HG02840 (cell line): ENCODE measurements around the gene LOXL4.

Source experiments
- ATAC-seq: cut with Tn5 transposase; IDR thresholded peaks from one replicate; pipeline ENCODE4 v1.9.1; 2021; ENCODE audit warnings: mild to moderate bottlenecking, moderate library complexity, moderate number of reproducible peaks; ENCODE audit not compliant: unreplicated experiment, low FRiP score

Gene LOXL4

GRCh38 chr10:98265403-98266378, 2.3 kb downstream of the LOXL4 start:
- ATAC-seq, result no peak

GRCh38 chr10:98264378-98265065, 3.5 kb downstream of the LOXL4 start:
- no peak for ATAC-seq

DNA sequence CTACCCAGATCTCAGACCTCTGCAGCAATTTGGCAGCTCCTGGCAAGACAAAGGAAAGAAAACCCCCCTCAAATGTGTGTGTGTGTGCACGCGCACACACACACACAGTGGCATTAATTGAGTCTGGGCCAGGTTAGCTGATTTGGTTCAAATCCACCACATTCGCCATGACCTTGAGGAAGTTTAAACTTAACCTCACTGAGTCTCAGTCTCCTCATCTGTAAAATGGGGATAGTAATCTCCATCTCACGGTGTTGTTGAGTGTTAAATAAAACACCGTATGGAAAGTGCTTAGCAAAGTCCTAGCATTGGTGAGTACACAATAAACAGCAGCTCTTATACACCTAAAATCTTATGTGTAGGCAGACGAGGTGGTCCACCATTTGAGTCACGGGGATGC, 4.9 kb downstream of the LOXL4 start:
- no peak for ATAC-seq

DNA sequence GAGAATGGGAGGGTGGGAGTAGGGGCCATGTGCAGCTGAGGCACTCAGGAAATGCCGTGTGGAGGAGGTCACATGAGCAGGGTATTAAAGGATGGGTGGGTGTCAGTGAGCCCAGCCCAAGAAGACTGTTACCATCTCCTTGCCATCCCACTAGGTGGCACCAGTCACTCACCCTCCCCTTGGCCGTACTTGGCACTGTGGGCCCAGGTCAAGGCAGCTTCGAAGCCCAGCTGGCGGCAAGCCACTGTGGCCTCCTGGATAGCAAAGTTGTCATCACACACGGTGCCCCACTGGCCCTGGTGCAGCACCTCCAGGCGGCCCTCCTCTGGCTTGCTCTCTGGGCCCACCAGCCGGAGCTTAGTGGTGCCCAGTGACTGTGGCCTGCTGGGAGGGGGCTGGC, 5.4 kb downstream of the LOXL4 start:
- ATAC-seq, result no peak

DNA sequence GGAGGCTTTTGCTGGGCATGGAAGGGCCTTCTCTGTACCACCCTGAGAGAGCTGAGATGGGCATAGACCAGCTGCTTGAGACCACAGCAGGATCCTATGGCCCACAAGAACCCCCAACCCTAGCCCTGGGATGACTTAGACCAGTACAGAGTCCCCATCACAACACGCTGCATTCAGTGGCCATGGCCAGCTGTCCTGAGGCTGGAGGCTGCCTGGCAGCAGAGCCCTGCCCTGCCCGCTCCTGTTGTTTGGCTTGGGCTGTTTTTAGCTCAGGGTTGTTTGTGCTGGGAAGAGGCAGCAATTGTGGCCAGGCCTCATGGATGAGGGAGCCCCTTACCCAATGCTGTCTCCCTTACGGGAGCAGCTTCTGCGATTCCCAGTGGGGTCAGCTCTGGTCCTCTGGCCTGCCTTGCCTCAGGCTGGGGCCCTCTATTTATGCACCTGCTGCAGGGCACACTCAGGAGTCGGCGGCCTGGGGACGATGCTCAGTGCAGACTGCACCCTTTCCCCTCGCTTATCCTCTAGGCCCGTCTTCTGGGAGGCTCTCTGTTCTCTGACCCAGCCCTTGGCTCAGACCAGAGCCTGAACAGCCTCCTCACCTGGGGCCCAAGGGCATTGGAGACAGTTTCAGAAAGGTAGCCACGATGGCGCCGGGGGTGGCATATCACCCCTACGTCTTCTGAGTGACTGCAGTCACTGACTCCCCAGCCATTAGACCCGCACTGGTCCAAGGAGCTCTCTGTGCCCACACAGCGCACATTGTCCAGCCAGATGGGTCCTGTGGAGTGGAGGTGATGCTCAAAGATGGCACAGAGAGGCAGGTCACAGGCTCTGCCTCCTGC, 6.3 kb downstream of the LOXL4 start:
- ATAC-seq, result no peak

- ATAC-seq, result no peak
Observed at GRCh38 chr10:98260752-98261151, 7.2 kb downstream of the LOXL4 start.

DNA sequence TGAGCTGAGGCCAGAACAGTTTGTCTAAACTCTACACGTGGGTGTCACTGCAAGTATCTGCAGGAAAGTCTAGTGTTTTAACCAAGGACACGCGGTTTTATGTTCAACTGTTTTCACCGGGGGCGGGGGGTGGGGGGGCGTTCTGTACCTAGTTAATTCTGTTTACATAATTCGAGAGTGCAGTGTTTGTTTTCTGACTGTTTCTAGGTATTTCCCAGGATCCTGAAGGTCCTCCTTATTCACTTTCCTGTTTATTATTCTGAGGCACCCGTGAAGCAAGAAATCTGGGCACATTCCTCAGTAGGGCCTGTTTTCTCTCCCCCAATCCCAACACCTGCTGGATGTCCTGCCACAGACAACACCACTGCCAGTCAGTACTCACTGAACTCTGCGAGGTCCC, 7.6 kb downstream of the LOXL4 start:
- no peak for ATAC-seq

DNA sequence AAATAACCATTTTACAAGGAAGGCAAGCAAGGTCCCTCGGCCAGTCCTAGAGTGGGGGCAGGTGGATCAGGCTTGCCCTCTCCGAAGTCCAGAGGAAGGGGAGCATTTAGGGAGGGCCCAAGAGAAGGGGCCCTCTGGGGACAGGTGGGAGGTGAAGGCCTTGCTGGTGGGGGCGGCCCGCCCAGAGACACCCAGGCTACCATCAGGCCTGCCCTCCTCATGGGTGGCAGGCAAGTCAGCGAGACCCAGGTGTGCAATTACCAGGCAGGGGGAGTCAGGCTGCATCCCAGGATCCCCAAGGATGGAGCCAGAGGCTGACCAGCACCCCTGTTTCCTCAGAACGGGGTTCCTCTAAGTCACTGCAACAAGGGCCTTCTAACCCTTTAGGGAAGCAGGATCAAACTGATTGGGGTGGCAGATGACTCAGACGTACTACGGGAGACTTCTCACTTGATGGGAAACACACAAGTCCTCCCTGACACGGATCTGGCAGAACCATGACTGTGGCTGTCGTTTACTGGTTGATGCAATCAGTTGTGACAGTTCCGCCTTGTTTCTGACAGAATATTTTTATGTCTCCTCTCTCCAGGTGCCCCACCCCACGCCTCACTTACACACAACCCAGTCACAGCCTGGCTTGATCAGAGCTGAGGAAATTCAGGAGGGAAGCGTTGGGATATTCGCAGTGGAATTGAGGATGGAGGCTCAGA, 8.2 kb downstream of the LOXL4 start:
- ATAC-seq, result no peak

DNA sequence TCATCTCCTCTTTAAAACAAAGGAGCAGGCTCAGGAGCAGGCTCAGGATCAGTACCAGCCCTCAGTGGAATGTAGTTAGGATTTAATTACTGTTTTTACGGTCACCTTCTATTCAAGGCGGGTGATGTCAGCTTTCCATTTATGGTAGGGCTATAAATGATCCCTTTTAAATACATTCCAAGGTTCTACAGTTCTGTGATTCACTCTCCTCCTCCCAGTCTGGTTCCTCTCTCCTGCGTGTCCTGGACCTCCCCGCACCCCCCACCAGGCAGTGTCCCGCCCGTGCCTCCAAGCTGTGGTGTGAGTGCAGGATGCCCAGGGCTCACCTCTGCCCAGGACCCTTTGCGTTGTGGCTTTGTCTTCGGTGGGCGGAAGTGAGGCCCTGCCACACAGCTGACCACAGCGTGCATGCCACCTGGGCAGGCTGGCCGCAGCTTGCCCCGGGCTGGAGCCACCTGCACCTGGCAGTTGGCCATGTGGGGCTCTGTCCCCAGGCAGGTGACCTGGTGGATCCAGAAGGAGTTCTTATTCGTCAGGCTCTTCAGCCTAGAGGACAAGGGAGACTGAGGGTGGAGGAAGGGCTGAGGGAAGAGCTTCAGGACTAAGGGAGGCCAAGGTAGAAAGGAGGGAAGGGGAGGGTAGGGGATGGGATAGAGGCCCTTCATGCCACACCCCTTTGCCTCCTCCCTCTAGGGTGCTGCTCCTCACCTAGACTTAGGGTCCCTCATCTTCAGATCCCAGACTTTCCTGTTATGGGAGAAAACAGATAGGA, 9.1 kb downstream of the LOXL4 start:
- no peak for ATAC-seq

GRCh38 chr10:98257961-98258360, 10.0 kb downstream of the LOXL4 start:
- ATAC-seq, result no peak

DNA sequence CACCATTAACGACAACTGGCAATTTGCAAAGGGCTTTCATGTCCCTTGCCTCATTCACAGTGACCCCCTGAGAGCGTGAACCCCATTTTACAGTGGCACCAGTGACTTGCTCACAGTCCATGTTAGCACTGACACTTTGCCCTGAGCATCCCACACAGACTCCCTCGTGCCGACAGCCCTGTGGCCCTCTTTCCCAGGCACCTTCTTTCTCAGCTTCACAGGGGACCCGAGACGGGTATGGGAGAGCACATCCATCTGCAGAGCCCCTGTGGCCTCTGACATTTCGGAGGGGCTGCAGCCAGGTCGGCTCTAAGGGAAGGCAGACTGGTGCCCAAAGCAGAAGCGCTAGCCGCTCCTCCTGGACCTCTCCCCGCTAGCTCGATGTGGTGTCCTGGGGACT, 10.8 kb downstream of the LOXL4 start:
- ATAC-seq, result no peak

GRCh38 chr10:98256692-98257091, 11.3 kb downstream of the LOXL4 start:
- no peak for ATAC-seq

GRCh38 chr10:98255146-98255877, 12.7 kb downstream of the LOXL4 start:
- ATAC-seq, result no peak

GRCh38 chr10:98254234-98254974, 13.6 kb downstream of the LOXL4 start:
- no peak for ATAC-seq

DNA sequence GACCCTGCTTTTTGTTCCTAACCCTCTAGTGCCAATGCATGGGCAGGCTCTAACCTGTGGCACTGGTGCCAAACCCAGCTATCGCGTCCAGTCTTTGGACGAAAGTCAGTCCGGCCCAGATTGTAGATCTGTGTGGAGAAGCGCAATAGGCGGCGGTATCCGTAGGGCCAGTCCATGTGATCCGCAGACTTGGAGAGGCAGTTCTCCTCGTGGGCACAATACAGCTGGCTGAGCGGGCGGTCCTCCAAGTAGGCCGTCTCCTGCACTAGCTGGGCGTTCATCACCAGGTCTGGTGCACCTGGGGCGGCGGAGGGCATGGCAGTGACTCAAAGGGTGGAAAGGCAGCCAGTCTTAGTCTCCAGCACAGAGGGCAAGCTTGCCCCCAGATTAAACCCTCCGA, 14.5 kb downstream of the LOXL4 start:
- no peak for ATAC-seq

- no peak for ATAC-seq
Observed at GRCh38 chr10:98252464-98252863, 15.5 kb downstream of the LOXL4 start.

DNA sequence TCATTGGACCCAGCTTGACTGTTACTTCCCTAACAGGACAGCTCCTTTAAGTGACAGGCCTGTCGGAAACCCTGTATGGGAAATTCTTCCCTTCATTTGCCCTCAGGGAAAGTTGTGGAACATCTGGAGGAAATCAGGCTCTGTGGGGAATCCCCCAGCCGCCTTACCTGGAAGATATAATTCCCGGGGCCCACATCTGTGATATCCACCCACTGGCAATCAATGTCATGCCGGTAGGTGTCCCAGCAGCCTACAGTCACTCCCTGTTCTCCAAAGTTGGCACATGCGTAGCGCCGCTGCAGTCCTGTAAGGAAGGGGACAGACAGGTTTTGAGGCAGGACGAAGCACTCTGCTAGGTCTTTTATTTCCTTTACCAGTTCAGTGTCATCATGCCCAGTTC, 16.6 kb downstream of the LOXL4 start:
- ATAC-seq, result no peak

GRCh38 chr10:98249134-98249533, 18.9 kb downstream of the LOXL4 start:
- ATAC-seq, result no peak
